Neural progenitor cell (in vitro differentiated cells): ENCODE data around the gene PITPNB.

ENCODE experiments used
- EZH2 ChIP-seq: fragments of 200-600 bp; sonication (generic); IDR thresholded peaks from 2 replicates; pipeline ENCODE4 v1.6.1; 2017; ENCODE audit warnings: antibody characterized with exemption, mild to moderate bottlenecking, moderate library complexity
- TF ChIP-seq, protein P1 (sequence below): fragments of 200-600 bp; sonication (generic); IDR thresholded peaks from 2 replicates; pipeline ENCODE4 v1.5.1; 2017; ENCODE audit warnings: antibody characterized with exemption, mild to moderate bottlenecking

DNA sequence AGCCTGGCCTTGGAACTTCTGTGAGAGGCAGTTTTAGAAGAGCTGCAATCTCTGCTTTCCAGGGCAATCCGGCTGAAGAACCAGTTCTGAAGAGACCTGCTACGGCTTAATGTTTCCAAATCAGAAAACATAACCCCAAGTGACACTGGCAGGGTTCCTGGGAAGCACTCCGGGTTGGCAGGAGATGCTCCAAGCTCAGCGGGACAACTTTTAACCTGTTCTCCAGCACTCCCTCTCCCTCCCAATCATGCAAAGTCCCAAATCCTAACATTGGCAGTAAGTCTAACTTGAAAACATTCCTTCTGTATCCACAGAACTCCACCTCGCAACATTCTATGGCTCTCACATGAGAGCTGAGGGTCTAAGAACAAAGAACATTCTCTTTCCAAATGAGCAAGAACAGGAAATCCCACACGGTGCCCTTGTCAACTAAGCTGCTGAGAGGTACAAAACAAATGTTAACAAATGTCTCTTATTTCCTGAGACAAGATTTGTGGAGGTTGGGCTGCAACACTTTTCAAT is 69.0 kb downstream of the PITPNB start:
- TF ChIP-seq, protein P1, sequence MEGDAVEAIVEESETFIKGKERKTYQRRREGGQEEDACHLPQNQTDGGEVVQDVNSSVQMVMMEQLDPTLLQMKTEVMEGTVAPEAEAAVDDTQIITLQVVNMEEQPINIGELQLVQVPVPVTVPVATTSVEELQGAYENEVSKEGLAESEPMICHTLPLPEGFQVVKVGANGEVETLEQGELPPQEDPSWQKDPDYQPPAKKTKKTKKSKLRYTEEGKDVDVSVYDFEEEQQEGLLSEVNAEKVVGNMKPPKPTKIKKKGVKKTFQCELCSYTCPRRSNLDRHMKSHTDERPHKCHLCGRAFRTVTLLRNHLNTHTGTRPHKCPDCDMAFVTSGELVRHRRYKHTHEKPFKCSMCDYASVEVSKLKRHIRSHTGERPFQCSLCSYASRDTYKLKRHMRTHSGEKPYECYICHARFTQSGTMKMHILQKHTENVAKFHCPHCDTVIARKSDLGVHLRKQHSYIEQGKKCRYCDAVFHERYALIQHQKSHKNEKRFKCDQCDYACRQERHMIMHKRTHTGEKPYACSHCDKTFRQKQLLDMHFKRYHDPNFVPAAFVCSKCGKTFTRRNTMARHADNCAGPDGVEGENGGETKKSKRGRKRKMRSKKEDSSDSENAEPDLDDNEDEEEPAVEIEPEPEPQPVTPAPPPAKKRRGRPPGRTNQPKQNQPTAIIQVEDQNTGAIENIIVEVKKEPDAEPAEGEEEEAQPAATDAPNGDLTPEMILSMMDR: no peak
- no peak for TF ChIP-seq EZH2
